HEK293T (cell line): ENCODE data around the gene ARHGAP26.

Experiments used
- CTCF ChIA-PET: fragments of 350-600 bp; formaldehyde crosslinking; extraction: SDS; loops from one replicate; lab custom pipeline; 2021; ENCODE audit warnings: antibody characterized with exemption, inconsistent platforms; lab: Yijun Ruan, JAX
- POLR2A ChIA-PET: fragments of 350-600 bp; formaldehyde crosslinking; extraction: SDS; loops from one replicate; lab custom pipeline; 2020; ENCODE audit warnings: antibody characterized with exemption, inconsistent platforms; lab: Yijun Ruan, JAX
- DNase-seq: peaks from one replicate; pipeline ENCODE4 v3.0.0; 2012; ENCODE audit warnings: mixed read lengths; ENCODE audit errors: extremely low spot score
- ARNT ChIP-seq: fragments of 450-650 bp; IDR thresholded peaks from 2 replicates; pipeline ENCODE4 v1.6.1; 2017; ENCODE audit warnings: mild to moderate bottlenecking
- BHLHE40 ChIP-seq: fragments of 450-650 bp; IDR thresholded peaks from 2 replicates; pipeline ENCODE4 v1.6.1; 2016; ENCODE audit warnings: mild to moderate bottlenecking, moderate library complexity, borderline replicate concordance
- CTBP1 ChIP-seq: fragments of 450-650 bp; IDR thresholded peaks from 2 replicates; pipeline ENCODE4 v1.6.1; 2016; ENCODE audit warnings: borderline replicate concordance
- ELF4 ChIP-seq: fragments of 450-650 bp; IDR thresholded peaks from 2 replicates; pipeline ENCODE4 v1.6.1; 2017; ENCODE audit warnings: antibody characterized with exemption
- FOXA1 ChIP-seq: fragments of 450-650 bp; IDR thresholded peaks from 2 replicates; pipeline ENCODE4 v1.6.1; 2016; ENCODE audit warnings: mild to moderate bottlenecking
- FOXK2 ChIP-seq: fragments of 450-650 bp; IDR thresholded peaks from 2 replicates; pipeline ENCODE4 v1.6.1; 2016; ENCODE audit warnings: mild to moderate bottlenecking
- FOXM1 ChIP-seq: fragments of 450-650 bp; IDR thresholded peaks from 2 replicates; pipeline ENCODE4 v1.6.1; 2017; ENCODE audit warnings: mild to moderate bottlenecking, borderline replicate concordance
- HDGF ChIP-seq: fragments of 450-650 bp; IDR thresholded peaks from 2 replicates; pipeline ENCODE4 v1.6.1; 2017; ENCODE audit warnings: antibody characterized with exemption, borderline replicate concordance
- L3MBTL2 ChIP-seq: fragments of 450-650 bp; conservative IDR thresholded peaks from 2 replicates; pipeline ENCODE4 v1.6.1; 2016; ENCODE audit warnings: mild to moderate bottlenecking
- LEF1 ChIP-seq: fragments of 450-650 bp; IDR thresholded peaks from 2 replicates; pipeline ENCODE4 v1.6.1; 2017; ENCODE audit warnings: mild to moderate bottlenecking, borderline replicate concordance
- NFRKB ChIP-seq: fragments of 450-650 bp; IDR thresholded peaks from 2 replicates; pipeline ENCODE4 v1.6.1; 2016; ENCODE audit warnings: mild to moderate bottlenecking, moderate library complexity
- PKNOX1 ChIP-seq: fragments of 450-650 bp; IDR thresholded peaks from 2 replicates; pipeline ENCODE4 v1.6.1; 2016
- SP1 ChIP-seq: fragments of 450-650 bp; IDR thresholded peaks from 2 replicates; pipeline ENCODE4 v1.6.1; 2017
- SUZ12 ChIP-seq: fragments of 450-650 bp; IDR thresholded peaks from 2 replicates; pipeline ENCODE4 v1.6.1; 2016; ENCODE audit warnings: mild to moderate bottlenecking
- TARDBP ChIP-seq: fragments of 450-650 bp; IDR thresholded peaks from 2 replicates; pipeline ENCODE4 v1.6.1; 2016
- ZNF384 ChIP-seq: fragments of 450-650 bp; IDR thresholded peaks from 2 replicates; pipeline ENCODE4 v1.6.1; 2016

ARHGAP26 gene

DNA sequence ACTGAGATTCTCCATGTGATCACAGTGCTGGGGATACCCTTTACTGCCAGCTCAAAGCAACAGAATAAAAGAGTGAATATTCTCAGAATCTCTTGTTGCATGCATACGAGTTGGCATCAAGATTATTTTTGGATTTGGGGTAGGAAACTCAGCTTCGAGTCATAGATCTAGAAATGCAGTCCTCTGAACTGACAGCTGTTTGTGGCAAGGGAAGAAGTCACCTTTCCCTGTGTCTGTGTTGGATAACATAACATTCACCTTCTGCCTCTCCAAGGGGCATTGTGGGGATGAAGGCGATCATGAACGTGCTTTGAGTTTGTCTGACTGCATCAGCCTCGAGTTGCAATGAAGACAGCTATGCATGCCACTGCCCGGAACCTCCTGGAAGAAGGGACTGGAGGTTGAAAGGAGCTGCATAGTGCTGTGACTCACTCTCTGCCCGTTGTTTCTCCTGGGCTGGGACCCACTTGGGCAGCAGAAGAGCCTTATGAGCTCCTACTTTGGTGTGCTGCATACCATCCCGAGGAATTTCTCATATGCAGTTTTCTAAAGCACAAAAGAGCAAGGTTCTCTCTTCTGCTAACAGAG lies 231.7 kb downstream of the ARHGAP26 start:
- CTCF ChIA-PET = interaction anchor here (1.2 kb wide), 1 partner anchor 81 kb away, joined by 4 read pairs; no protein-coding TSS in a partner anchor
- DNase-seq = no peak
- POLR2A ChIA-PET = no interaction called here
- no peak for TF ChIP-seq ARNT
- TF ChIP-seq PKNOX1 = no peak
- no peak for TF ChIP-seq LEF1
- TF ChIP-seq HDGF = no peak
- TF ChIP-seq FOXK2 = no peak
- no peak for TF ChIP-seq FOXA1
- TF ChIP-seq TARDBP = no peak
- TF ChIP-seq FOXM1 = no peak
- no peak for TF ChIP-seq BHLHE40
- TF ChIP-seq ELF4 = no peak
- no peak for TF ChIP-seq CTBP1
- no peak for TF ChIP-seq SUZ12
- TF ChIP-seq ZNF384 = no peak
- no peak for TF ChIP-seq SP1
- TF ChIP-seq L3MBTL2 = no peak
- TF ChIP-seq NFRKB = no peak

GRCh38 chr5:143002459-143003327 lies 232.5 kb downstream of the ARHGAP26 start:
- POLR2A ChIA-PET = no interaction called here
- TF ChIP-seq PKNOX1 (no peak), L3MBTL2 (no peak), LEF1 (no peak), FOXM1 (no peak), FOXA1 (no peak), CTBP1 (no peak), BHLHE40 (no peak), FOXK2 (no peak), TARDBP (no peak), SUZ12 (no peak), ELF4 (no peak), NFRKB (no peak)
- peak; percentile 32 for DNase-seq
- CTCF ChIA-PET = interaction anchor here (0.5 to 0.6 kb wide), 2 partner anchors 52 to 887 kb away, joined by 3 read pairs; no protein-coding TSS in a partner anchor

GRCh38 chr5:143003328-143003636 lies 233.1 kb downstream of the ARHGAP26 start:
- CTCF ChIA-PET = interaction anchor here (0.6 kb wide), 1 partner anchor 51 kb away, joined by 3 read pairs; no protein-coding TSS in a partner anchor
- POLR2A ChIA-PET = no interaction called here

GRCh38 chr5:143004361-143005145 lies 234.4 kb downstream of the ARHGAP26 start:
- ChIA-PET POLR2A (no interaction called here), CTCF (interaction anchor here (0.7 kb wide), 1 partner anchor 83 kb away, joined by 3 read pairs; no protein-coding TSS in a partner anchor)

More at GRCh38 chr5:143003328-143003636, 233.1 kb downstream of the ARHGAP26 start:
- DNase-seq = no peak
- no peak for TF ChIP-seq ZNF384
- no peak for TF ChIP-seq HDGF
- TF ChIP-seq ARNT = no peak
- TF ChIP-seq LEF1 = no peak
- no peak for TF ChIP-seq NFRKB

DNA sequence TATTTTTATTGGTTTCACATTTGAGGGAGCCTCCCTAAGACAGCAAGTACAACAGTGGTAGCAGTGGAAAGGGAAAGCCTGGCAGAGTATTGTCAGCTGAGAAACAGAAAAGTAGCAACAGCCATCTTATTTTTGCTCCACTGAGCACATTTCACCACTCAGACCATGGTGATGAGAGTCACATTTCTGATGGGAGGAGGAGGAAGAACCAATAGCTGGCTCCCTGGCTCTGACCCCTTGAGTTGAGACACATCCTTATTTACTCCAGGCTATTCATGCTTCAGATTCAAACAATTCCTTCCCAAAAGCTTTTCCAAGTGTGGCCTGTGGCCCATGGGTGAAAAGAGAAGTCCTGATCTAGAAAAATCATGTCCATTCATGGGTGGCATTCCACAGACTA lies 236.3 kb downstream of the ARHGAP26 start:
- CTCF ChIA-PET = no interaction called here
- TF ChIP-seq CTBP1 = no peak
- TF ChIP-seq NFRKB = no peak
- TF ChIP-seq LEF1 = no peak
- TF ChIP-seq ARNT = no peak
- TF ChIP-seq PKNOX1 = no peak
- TF ChIP-seq FOXM1 = no peak
- TF ChIP-seq SUZ12 = no peak
- no peak for TF ChIP-seq ZNF384
- TF ChIP-seq L3MBTL2 = no peak
- TF ChIP-seq TARDBP = no peak
- TF ChIP-seq ELF4 = no peak
- TF ChIP-seq BHLHE40 = no peak
- no peak for TF ChIP-seq HDGF
- TF ChIP-seq FOXA1 = no peak
- TF ChIP-seq SP1 = no peak
- POLR2A ChIA-PET = no interaction called here
- DNase-seq = no peak

More at GRCh38 chr5:143004361-143005145, 234.4 kb downstream of the ARHGAP26 start:
- TF ChIP-seq BHLHE40 = no peak
- no peak for TF ChIP-seq FOXK2
- TF ChIP-seq FOXA1 = no peak
- TF ChIP-seq PKNOX1 = no peak
- no peak for TF ChIP-seq L3MBTL2
- TF ChIP-seq SP1 = no peak
- no peak for TF ChIP-seq TARDBP
- DNase-seq = no peak
